Measurements from ENCODE around the gene KATNAL1. TPM values are rescaled to one million over a fixed set of nuclear protein-coding genes. Genes with fewer than 3 reads are reported as not detected.
A peak's percentile ranks its signal among the peaks of the same experiment; 100 is the strongest.

The KATNAL1 gene
- 1 to 10 TPM; 4.4 to 9.8 (median 6.7) TPM for total RNA-seq

- H3K27ac ChIP-seq, result peak within 1 kb of the TSS; percentile 92 to 94 (median 94)
- no peaks in the 10 kb centered on the region for H3K27me3 ChIP-seq
- peak; percentile 78 for DNase-seq
- 1% methylated on average over 52 of the region's 71 CpGs; no CpG with 5 or more reads in 1 of the 2 donors for WGBS, 2 donors (ENCODE audit: low coverage in 1 of 2)
- no peak for TF ChIP-seq CTCF (IDR thresholded peaks at IDR 0.05)
- no peak for TF ChIP-seq EP300 (IDR thresholded peaks at IDR 0.05; ENCODE audit: low read depth)
- peak; percentile 40 for TF ChIP-seq POLR2A (IDR thresholded peaks at IDR 0.05)
- TF ChIP-seq POLR2AphosphoS5 (IDR thresholded peaks at IDR 0.05), result peak; percentile 21 to 65 (median 39)
- H3K4me1 ChIP-seq, result peaks cover 0 to 28% (median 8%) of the 10 kb centered on the region in 4 donors
- H3K36me3 ChIP-seq, result no peaks in the 10 kb centered on the region
- in situ Hi-C loops (cut with MboI; ENCODE audit: low pct_ligation_motif_present in 1 of 4, low pct_unique_long_range_greater_than_20kb in 1 of 4, low sequenced_read_pairs in 3 of 4) (loop anchor here in 1 of 4 donors (25.0 kb wide), 1 partner anchor 170 kb away; no protein-coding TSS in a partner anchor), intact Hi-C loops (cut with DNase I; ENCODE audit: low total_unique reads) (no loop called here)
- peak within 1 kb of the TSS; percentile 90 to 100 (median 95) for H3K4me3 ChIP-seq
- H3K9me3 ChIP-seq, result no peaks in the 10 kb centered on the region
Measured at GRCh38 chr13:30307194-30307970, at the start of gene KATNAL1. Gene KATNAL1, minus strand, starts transcription at chr13:30307551. Its CDS starts 23,774 bp downstream, at chr13:30283777.

- no peaks in the 10 kb centered on the region for H3K27me3 ChIP-seq
- H3K4me3 ChIP-seq, result no peak overlapping the region
- no peaks in the 10 kb centered on the region for H3K36me3 ChIP-seq
- TF ChIP-seq EP300 (IDR thresholded peaks at IDR 0.05; ENCODE audit: low read depth), result no peak
- TF ChIP-seq POLR2A (IDR thresholded peaks at IDR 0.05), result no peak
- no peak for TF ChIP-seq POLR2AphosphoS5 (IDR thresholded peaks at IDR 0.05)
- TF ChIP-seq CTCF (IDR thresholded peaks at IDR 0.05), result no peak
- in situ Hi-C loops (cut with MboI; ENCODE audit: low pct_ligation_motif_present in 1 of 4, low pct_unique_long_range_greater_than_20kb in 1 of 4, low sequenced_read_pairs in 3 of 4) (no loop called here), intact Hi-C loops (cut with DNase I; ENCODE audit: low total_unique reads) (no loop called here)
- no peaks in the 10 kb centered on the region for H3K4me1 ChIP-seq
- WGBS, 2 donors (ENCODE audit: low coverage in 1 of 2), result 90% methylated on average over 6 of the region's 6 CpGs; no CpG with 5 or more reads in 1 of the 2 donors
- no peak for DNase-seq
- no peak overlapping the region for H3K27ac ChIP-seq
- H3K9me3 ChIP-seq, result no peaks in the 10 kb centered on the region
Measured at GRCh38 chr13:30355839-30356238, 48.5 kb upstream of the KATNAL1 start.

GRCh38 chr13:30355384-30355699, 48.0 kb upstream of the KATNAL1 start:
- Histone ChIP-seq H3K4me3 (no peak overlapping the region), H3K27me3 (no peaks in the 10 kb centered on the region), H3K4me1 (no peaks in the 10 kb centered on the region), H3K27ac (no peak overlapping the region), H3K36me3 (no peaks in the 10 kb centered on the region), H3K9me3 (no peaks in the 10 kb centered on the region)
- in situ Hi-C loops (cut with MboI; ENCODE audit: low pct_ligation_motif_present in 1 of 4, low pct_unique_long_range_greater_than_20kb in 1 of 4, low sequenced_read_pairs in 3 of 4) (no loop called here), intact Hi-C loops (cut with DNase I; ENCODE audit: low total_unique reads) (no loop called here)
- WGBS, 2 donors (ENCODE audit: low coverage in 1 of 2), result 80 to 100% methylated on average over 1 to 7 of the region's 7 CpGs
- TF ChIP-seq POLR2A (IDR thresholded peaks at IDR 0.05), result no peak
- TF ChIP-seq CTCF (IDR thresholded peaks at IDR 0.05), result peak in 4 of 5 experiments; percentile 13 to 16 (median 14)
- no peak for DNase-seq

GRCh38 chr13:30354493-30355383, 47.4 kb upstream of the KATNAL1 start:
- H3K4me1 ChIP-seq, result no peaks in the 10 kb centered on the region
- intact Hi-C loops (cut with DNase I; ENCODE audit: low total_unique reads), result no loop called here
- DNase-seq, result no peak
- no peak for TF ChIP-seq POLR2AphosphoS5 (IDR thresholded peaks at IDR 0.05)
- no peak for TF ChIP-seq CTCF (IDR thresholded peaks at IDR 0.05)
- no peak for TF ChIP-seq POLR2A (IDR thresholded peaks at IDR 0.05)
- no peak for TF ChIP-seq EP300 (IDR thresholded peaks at IDR 0.05; ENCODE audit: low read depth)
- no peak overlapping the region for H3K4me3 ChIP-seq
- no peaks in the 10 kb centered on the region for H3K9me3 ChIP-seq
- 76 to 86% methylated on average over 12 to 17 of the region's 17 CpGs for WGBS, 2 donors (ENCODE audit: low coverage in 1 of 2)
- H3K27ac ChIP-seq, result no peak overlapping the region
- no peaks in the 10 kb centered on the region for H3K27me3 ChIP-seq
- in situ Hi-C loops (cut with MboI; ENCODE audit: low pct_ligation_motif_present in 1 of 4, low pct_unique_long_range_greater_than_20kb in 1 of 4, low sequenced_read_pairs in 3 of 4), result no loop called here
- H3K36me3 ChIP-seq, result no peaks in the 10 kb centered on the region

All from transverse colon (tissue), 4 donors.